ENCODE data around the gene FAR1.

DNA sequence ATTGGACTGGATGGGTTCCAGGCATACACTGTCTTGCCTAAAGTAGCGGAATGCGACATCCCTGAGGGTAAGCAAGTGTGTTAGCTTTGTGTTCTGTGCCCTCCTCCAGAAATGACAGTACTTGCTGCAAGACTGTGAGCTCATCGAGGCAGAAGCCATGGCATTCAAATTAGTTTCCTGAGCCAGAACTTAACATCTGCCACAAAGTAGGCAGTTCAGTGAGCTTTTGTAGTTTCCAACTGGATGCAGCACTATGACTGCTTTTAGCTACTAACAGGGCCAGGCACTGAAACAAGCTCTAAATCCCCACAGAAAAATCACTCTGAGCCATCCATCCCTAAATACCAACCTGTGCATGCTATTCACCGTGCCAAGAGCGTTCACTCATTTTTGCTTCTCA is 1.2 kb upstream of the FAR1 start:
- TF ChIP-seq CTCF (IDR thresholded peaks at IDR 0.05; ENCODE audit: low read length) (no peak), EZH2 (IDR thresholded peaks at IDR 0.05; ENCODE audit: borderline replicate concordance, low read length) (no peak)

Data from OCI-LY1 (cell line).